Gastroesophageal sphincter (tissue), 4 donors: ENCODE data around the gene BICD1. TPM values are rescaled to one million over a fixed set of nuclear protein-coding genes. Genes with fewer than 3 reads are reported as not detected.

Experiments
- ATAC-seq: fragments of 150-250 bp; one replicate; pipeline ENCODE4 v1.9.1; 2016; ENCODE audit warnings: mild to moderate bottlenecking, moderate library complexity
- H3K27ac ChIP-seq, 4 donors: fragments of 200-600 bp; sonication (generic) in 3 of 4; 1 replicate in 3 of 4; 2 replicates in 1 of 4; pipeline ENCODE4 v1.5.1; 2016 to 2019
- H3K27me3 ChIP-seq: fragments of 200-600 bp; sonication (generic); one replicate; pipeline ENCODE4 v1.5.1; 2019
- H3K36me3 ChIP-seq, 2 donors: fragments of 200-600 bp; sonication (generic); one replicate each; pipeline ENCODE4 v1.5.1; 2019; ENCODE audit warnings: control low read depth in 1 of 2
- H3K4me1 ChIP-seq, 3 donors: fragments of 200-600 bp; sonication (generic); 1 replicate in 2 of 3; 2 replicates in 1 of 3; pipeline ENCODE4 v1.5.1; 2016 to 2019; ENCODE audit warnings: control low read depth in 2 of 3
- H3K4me3 ChIP-seq, 2 donors: fragments of 200-600 bp; sonication (generic); one replicate each; pipeline ENCODE4 v1.5.1; 2019; ENCODE audit warnings: mild to moderate bottlenecking in 1 of 2, moderate library complexity in 1 of 2
- H3K9me3 ChIP-seq, 3 donors: fragments of 200-600 bp; sonication (generic); one replicate each; pipeline ENCODE4 v1.5.1; 2017 to 2019; ENCODE audit warnings: control low read depth in 2 of 3
- CTCF ChIP-seq, 4 experiments: fragments of 200-600 bp in 2 of 4; fragments of 450-650 bp in 2 of 4; sonication (generic) in 1 of 4; IDR thresholded peaks; one replicate each; pipeline ENCODE4 v1.5.1; 2017 to 2019; ENCODE audit warnings: antibody characterized with exemption in 4 of 4, mild to moderate bottlenecking in 2 of 4, moderate library complexity in 2 of 4
- EP300 ChIP-seq: sonication (generic); formaldehyde crosslinking; IDR thresholded peaks from one replicate; pipeline ENCODE4 v1.6.1; 2017; ENCODE audit warnings: antibody characterized with exemption, mild to moderate bottlenecking
- POLR2A ChIP-seq, 2 donors: fragments of 450-650 bp; IDR thresholded peaks; one replicate each; pipeline ENCODE4 v1.6.1; 2017; ENCODE audit warnings: antibody characterized with exemption in 2 of 2, mild to moderate bottlenecking in 2 of 2, moderate library complexity in 1 of 2
- POLR2AphosphoS5 ChIP-seq: sonication (generic); formaldehyde crosslinking; IDR thresholded peaks from one replicate; pipeline ENCODE4 v1.6.1; 2017; ENCODE audit warnings: antibody characterized with exemption
- WGBS, 2 donors: methylation state at CpG; one replicate each; pipeline ENCODE4 v1.1.5; 2018; ENCODE audit warnings: low coverage in 1 of 2; 5-methylcytosine and 5-hydroxymethylcytosine counted together
- total RNA-seq, 4 donors: library from RNA; depleted of rRNA; stranded (reverse); fragments of >200 nt; gene quantifications; one replicate each; pipeline ENCODE4 v1.1.0, GENCODE V29; 2016

BICD1 gene
- total RNA-seq, 4 donors from 2014 or later: 3.8 to 22.5 (median 16.3) TPM

DNA sequence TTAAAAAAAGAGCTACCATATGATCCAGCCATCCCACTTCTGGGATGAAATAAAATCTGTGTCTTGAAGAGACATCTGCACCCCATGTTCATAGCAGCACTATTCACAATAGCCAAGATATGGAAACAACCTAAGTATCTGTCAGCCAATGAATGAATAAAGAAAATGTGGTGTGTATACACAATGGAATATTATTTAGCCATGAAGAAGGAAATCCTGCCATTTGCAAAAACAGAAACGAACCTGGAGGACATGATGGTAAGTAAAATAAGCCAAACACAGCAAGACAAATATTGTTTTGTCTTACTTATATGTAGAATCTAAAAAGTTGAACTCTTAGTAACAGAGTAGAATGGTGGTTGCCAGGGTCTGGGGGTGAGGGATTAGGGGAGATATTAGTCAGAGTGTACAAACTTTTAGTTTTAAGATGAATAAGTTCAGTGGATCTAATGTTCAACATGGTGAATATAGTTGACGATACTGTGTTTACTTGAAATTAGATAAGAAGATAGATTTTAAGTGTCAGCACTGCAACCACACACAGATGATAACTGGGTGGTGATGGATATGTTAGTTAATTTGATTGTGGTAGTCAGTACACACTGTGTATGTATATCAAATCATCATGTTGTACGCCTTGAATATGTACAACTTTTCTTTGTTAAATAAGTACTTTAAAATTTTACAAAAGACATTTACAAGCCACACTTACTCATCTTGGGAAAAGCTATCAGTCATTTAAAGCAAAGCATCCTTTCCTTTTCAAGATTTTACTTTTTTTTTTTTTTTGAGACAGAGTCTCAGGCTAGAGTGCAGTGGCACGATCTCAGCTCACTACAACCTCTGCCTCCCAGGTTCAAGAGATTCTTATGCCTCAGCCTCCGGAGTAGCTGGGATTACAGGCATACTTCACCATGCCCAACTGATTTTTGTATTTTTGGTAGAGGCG is 89.9 kb downstream of the BICD1 start:
- Histone ChIP-seq H3K9me3 (no peaks in the 10 kb centered on the region), H3K27ac (no peak overlapping the region), H3K27me3 (no peaks in the 10 kb centered on the region), H3K4me1 (no peaks in the 10 kb centered on the region), H3K36me3 (no peaks in the 10 kb centered on the region), H3K4me3 (no peak overlapping the region)
- TF ChIP-seq EP300: no peak
- TF ChIP-seq POLR2AphosphoS5: no peak
- TF ChIP-seq POLR2A (IDR thresholded peaks at IDR 0.05): no peak
- TF ChIP-seq CTCF (IDR thresholded peaks at IDR 0.05): no peak
- 90 to 92% methylated on average over 6 of the region's 6 CpGs for WGBS, 2 donors
- no peak for ATAC-seq

DNA sequence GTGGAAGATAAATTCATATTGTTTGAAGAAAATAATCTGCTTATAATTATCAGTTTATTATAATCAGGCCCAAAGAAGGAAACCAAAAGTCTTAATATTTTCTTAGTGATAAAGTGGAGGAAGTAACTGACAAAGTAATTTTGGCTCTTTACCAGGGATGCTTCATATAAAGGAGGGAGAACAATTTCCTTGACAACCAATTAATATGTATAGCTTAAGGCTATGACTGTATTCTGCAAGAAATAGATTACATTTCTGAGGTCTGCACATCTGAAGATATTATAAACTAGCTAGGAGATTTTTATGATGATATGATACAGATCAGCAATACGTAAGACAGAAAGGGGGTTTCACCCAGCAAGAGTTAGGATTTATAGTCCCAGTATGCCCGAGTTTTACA is 90.8 kb downstream of the BICD1 start:
- TF ChIP-seq CTCF (IDR thresholded peaks at IDR 0.05): no peak
- TF ChIP-seq POLR2A (IDR thresholded peaks at IDR 0.05): no peak
- TF ChIP-seq EP300: no peak
- no peak for TF ChIP-seq POLR2AphosphoS5
- no peaks in the 10 kb centered on the region for H3K4me1 ChIP-seq
- H3K36me3 ChIP-seq: no peaks in the 10 kb centered on the region
- no peaks in the 10 kb centered on the region for H3K9me3 ChIP-seq
- no peak for ATAC-seq
- no peak overlapping the region for H3K27ac ChIP-seq
- H3K4me3 ChIP-seq: no peak overlapping the region
- WGBS, 2 donors: 75 to 90% methylated on average over 2 of the region's 2 CpGs
- H3K27me3 ChIP-seq: no peaks in the 10 kb centered on the region

DNA sequence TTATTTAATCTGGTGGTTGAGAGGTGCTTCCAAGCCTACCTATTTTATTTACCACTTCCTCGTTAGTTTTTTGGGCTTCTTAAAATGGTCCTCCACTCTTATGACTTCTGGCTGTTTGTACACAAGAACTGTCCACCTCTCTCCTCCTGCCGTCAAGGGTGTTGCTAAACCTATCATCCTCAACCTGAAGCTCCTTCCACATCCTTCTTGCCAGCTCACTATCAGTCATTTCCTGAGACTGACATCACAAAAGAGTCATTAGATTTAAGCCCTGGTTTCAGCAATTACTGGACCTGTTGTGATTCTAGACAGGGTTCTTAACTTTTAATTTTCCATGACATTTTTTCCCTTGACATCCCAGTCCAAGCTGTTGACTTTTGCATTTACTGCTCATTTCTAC is 91.9 kb downstream of the BICD1 start:
- 91 to 100% methylated on average over 1 to 2 of the region's 2 CpGs for WGBS, 2 donors
- Histone ChIP-seq H3K27me3 (no peaks in the 10 kb centered on the region), H3K36me3 (no peaks in the 10 kb centered on the region), H3K4me1 (no peaks in the 10 kb centered on the region), H3K9me3 (no peaks in the 10 kb centered on the region), H3K4me3 (no peak overlapping the region), H3K27ac (no peak overlapping the region)
- ATAC-seq: no peak
- no peak for TF ChIP-seq EP300
- TF ChIP-seq POLR2A (IDR thresholded peaks at IDR 0.05): no peak
- TF ChIP-seq POLR2AphosphoS5: no peak
- TF ChIP-seq CTCF (IDR thresholded peaks at IDR 0.05): no peak

DNA sequence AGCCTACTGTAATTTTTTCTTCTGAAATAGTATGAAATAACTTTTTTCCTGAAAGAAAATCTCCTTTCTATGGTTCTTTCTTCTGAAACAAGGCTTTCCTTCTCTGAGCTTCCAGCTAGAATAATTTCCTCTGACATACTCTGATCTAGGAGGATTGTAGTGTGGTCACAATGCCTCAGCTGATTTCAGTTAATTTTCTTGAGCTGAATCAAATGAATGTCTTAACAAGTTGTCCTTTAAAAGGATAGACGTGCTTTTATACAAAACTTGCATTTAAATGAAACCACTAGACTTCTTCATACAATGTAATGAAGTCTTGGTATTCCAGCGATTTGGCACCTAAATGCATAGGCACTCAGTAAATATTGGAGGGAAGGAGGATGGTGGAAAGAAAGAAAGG is 94.4 kb downstream of the BICD1 start:
- no peaks in the 10 kb centered on the region for H3K36me3 ChIP-seq
- no peak overlapping the region for H3K4me3 ChIP-seq
- no peaks in the 10 kb centered on the region for H3K27me3 ChIP-seq
- no peak overlapping the region for H3K27ac ChIP-seq
- no peak for ATAC-seq
- no peaks in the 10 kb centered on the region for H3K9me3 ChIP-seq
- TF ChIP-seq POLR2A (IDR thresholded peaks at IDR 0.05) (no peak), EP300 (no peak), POLR2AphosphoS5 (no peak), CTCF (IDR thresholded peaks at IDR 0.05) (no peak)
- 54 to 89% methylated on average over 1 to 2 of the region's 2 CpGs for WGBS, 2 donors
- H3K4me1 ChIP-seq: no peaks in the 10 kb centered on the region

GRCh38 chr12:32201976-32202375 is 95.3 kb downstream of the BICD1 start:
- H3K27ac ChIP-seq: no peak overlapping the region
- H3K4me1 ChIP-seq: no peaks in the 10 kb centered on the region
- 83 to 92% methylated on average over 1 of the region's 1 CpG for WGBS, 2 donors
- ATAC-seq: no peak
- no peaks in the 10 kb centered on the region for H3K36me3 ChIP-seq
- no peak overlapping the region for H3K4me3 ChIP-seq
- H3K9me3 ChIP-seq: no peaks in the 10 kb centered on the region
- H3K27me3 ChIP-seq: no peaks in the 10 kb centered on the region
- TF ChIP-seq EP300 (no peak), POLR2AphosphoS5 (no peak), CTCF (IDR thresholded peaks at IDR 0.05) (no peak), POLR2A (IDR thresholded peaks at IDR 0.05) (no peak)
